NCI-H524 treated with DMSO at 0.1 percent for 48 hours (cell line): ENCODE data around the gene JAM3.

Experiments used
- DNase-seq: peaks from one replicate; lab custom pipeline; 2025; lab: John Stamatoyannopoulos, UW

JAM3 gene

GRCh38 chr11:134068829-134069425, at the start of gene JAM3:
Gene JAM3 (plus strand): TSS chr11:134069072. CDS start chr11:134069084, 12 bp downstream.
- DNase-seq = peak; percentile 33

GRCh38 chr11:134019500-134019899, 49.4 kb upstream of the JAM3 start:
- DNase-seq = peak; percentile 71

- DNase-seq = no peak
These were observed 48.3 kb upstream of the JAM3 start for GRCh38 chr11:134020598-134020997.

GRCh38 chr11:134021326-134021725, 47.5 kb upstream of the JAM3 start:
- no peak for DNase-seq

GRCh38 chr11:134022748-134023147, 46.1 kb upstream of the JAM3 start:
- no peak for DNase-seq

- DNase-seq = no peak
These were observed 44.3 kb upstream of the JAM3 start for GRCh38 chr11:134024420-134025081.

- no peak for DNase-seq
These were observed 43.8 kb upstream of the JAM3 start for GRCh38 chr11:134025082-134025429.

GRCh38 chr11:134026655-134027343, 42.1 kb upstream of the JAM3 start:
- DNase-seq = no peak

- no peak for DNase-seq
These were observed 41.2 kb upstream of the JAM3 start for GRCh38 chr11:134027671-134028070.

GRCh38 chr11:134028368-134028920, 40.4 kb upstream of the JAM3 start:
- DNase-seq = no peak

- DNase-seq = no peak
These were observed 38.0 kb upstream of the JAM3 start for GRCh38 chr11:134030853-134031252.

- no peak for DNase-seq
These were observed 36.8 kb upstream of the JAM3 start for GRCh38 chr11:134032043-134032442.

- DNase-seq = no peak
These were observed 36.3 kb upstream of the JAM3 start for GRCh38 chr11:134032501-134033091.

GRCh38 chr11:134033276-134033675, 35.6 kb upstream of the JAM3 start:
- no peak for DNase-seq

- DNase-seq = peak; percentile 81
These were observed 35.0 kb upstream of the JAM3 start for GRCh38 chr11:134033696-134034491.

GRCh38 chr11:134034496-134035381, 34.1 kb upstream of the JAM3 start:
- no peak for DNase-seq

- DNase-seq = no peak
These were observed 32.3 kb upstream of the JAM3 start for GRCh38 chr11:134036492-134037045.

GRCh38 chr11:134037046-134037908, 31.6 kb upstream of the JAM3 start:
- no peak for DNase-seq

- DNase-seq = no peak
These were observed 29.9 kb upstream of the JAM3 start for GRCh38 chr11:134038897-134039470.
